Measurements from ENCODE around the gene TAS1R2.

The TAS1R2 gene

DNA sequence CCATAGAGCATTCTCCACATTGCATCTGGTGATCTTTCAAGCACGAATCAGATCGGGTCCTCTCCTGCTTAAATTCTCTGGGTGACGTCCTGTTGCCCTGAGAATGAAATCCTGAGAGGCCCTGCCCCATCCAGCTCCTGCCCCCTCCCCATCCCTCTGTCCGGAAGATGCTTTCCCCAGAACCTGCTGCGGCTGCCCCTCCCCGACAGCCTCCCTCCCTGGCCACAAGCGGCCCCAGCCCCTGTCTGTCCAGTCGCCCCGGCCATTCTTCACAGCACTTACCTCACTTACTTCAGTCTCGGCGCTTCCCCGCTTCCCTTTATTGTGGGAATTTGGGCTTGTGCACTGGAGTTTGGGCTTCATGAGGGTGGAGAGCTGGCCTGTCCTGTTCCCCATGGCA, 40.3 kb downstream of the TAS1R2 start:
- DNase-seq, result no peak

DNA sequence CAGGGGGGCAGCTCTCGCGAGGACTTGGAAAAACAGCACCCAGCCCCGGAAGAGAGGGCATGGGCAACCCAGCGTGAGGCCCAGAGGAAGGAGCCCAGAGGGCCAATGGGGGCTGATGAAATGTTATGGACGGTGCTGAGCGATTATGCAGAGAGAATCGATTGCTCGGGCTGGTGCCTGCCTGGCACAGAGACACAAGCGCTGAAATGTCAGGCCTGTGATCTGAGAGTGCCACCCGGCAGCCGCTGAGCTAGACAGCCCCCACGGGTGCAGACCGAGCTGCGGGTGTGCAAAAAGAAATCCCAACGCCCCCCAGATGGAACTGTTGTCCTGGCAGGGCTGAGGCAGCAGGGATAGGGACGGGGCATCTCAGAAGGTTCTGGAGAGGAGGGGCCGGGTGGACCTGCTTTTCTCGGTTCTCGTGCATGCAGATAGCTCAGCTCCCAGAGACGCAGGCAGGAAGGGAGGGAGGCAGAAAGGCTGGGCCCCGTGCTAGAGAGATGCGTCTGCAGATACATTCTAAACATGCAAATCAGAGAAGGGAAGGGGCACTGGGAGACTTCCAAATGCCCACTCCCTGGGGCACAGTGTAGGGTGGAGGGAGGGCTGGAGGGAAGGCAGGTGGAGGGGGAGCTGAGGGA, 41.5 kb downstream of the TAS1R2 start:
- no peak for DNase-seq

DNA sequence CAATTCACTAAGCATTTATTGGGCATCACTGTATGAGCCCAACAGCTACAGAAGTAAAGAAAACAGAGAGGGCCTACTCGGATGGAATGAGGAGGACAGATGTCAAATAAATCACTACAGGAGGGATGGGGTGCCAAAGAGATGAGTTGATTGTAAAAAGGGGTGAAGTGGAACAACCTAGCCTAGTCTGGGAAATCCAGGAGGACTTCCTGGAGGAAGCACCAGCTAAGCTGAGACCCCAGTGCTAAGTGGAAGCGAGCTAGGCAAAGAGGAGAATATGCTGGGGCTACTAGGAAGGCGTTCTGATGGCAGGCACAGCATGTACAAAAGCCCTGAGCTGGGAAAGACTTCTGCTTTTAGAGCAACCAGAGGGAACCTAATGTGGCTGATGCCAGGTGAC, 42.1 kb downstream of the TAS1R2 start:
- no peak for DNase-seq

DNA sequence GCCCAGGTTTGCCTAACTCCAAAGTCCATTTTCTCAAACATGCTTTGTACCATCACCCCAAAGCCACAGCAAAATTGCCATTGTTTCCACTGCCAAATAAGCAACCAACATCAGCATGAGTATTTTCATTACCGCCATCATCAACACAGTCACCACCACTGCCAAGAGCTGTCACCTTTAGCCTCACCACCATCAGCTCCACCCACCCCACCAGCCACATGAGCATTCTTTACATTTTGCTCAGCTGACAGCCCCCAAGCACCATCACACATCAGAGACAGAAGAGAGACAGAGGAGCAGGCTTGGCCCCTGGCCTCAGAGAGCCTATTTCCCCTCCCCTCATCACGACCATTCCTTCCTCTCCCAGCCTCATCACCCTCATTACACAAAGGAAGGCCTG, 42.7 kb downstream of the TAS1R2 start:
- no peak for DNase-seq

DNA sequence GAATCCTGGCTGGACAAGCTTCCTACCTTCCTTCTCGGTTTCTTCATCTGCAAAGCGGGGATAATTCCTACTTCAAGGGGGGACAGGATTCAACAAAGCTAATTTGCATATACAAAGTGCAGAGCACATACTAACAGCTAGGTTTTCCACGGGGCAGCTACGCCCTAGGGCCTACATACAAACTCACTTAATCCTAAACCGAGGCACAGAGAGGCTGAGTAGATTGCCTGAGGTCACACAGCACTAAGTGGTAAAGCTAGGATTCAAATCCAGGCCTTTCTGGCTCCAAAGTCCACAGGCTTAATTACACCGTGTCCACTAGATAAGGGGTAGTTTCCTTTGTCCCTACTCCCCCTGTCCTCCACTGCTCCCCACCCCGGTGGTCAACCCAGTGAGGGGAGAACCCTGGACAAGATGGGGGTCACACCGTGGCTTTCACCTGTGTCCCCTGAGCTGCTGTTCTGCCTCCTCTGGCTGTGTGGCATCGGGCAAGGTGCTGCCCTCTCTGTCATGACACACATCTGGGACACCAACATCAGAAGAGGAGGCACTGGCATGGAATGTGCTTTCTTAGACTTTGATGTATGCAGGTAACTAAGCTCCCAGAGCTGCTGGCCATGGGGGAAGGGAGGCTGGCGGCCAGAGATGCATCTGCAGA, 44.5 kb downstream of the TAS1R2 start:
- DNase-seq, result no peak

DNA sequence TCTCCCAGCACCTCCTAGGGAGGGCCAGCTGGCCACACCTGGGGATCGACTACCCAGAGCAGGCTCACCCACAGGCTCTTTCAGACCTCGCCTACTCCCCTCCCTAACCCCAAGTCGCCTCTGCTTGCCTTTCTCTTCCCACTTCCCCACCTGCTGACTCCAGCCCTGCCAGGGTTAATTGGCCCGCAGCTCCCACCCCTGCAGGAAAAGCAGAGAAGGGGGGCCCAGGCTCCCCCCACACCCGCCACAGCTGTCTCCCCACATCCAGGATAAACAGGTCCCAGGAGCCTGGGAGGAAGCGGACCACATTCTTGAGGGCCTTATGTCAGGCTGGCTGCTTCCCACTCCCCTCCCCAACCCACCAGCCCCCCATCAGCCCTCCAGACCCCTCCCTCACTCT, 45.0 kb downstream of the TAS1R2 start:
- no peak for DNase-seq

DNA sequence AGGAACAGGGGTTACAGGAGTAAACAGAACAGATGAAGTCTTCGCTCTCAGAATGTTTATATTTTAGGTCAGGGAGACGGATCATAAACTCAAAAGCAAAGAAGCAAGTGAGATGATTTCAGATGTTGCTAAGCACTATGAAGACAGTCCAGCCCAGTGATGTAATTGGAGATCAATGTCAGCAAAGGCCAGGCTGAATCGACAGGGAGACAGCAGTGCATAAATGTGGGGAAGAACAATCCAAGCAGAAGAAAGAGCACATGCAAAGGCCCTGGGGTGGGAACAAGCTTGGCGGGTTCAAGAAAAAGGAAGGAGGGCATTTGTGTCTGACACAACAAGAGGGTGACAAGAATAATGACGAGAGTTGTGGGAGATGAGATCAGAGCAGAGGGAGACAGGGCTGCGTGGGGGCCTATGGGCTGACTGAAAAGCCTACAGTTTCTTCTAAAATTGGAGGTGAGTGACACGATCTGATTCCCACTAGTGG, 47.0 kb downstream of the TAS1R2 start:
- DNase-seq, result no peak

DNA sequence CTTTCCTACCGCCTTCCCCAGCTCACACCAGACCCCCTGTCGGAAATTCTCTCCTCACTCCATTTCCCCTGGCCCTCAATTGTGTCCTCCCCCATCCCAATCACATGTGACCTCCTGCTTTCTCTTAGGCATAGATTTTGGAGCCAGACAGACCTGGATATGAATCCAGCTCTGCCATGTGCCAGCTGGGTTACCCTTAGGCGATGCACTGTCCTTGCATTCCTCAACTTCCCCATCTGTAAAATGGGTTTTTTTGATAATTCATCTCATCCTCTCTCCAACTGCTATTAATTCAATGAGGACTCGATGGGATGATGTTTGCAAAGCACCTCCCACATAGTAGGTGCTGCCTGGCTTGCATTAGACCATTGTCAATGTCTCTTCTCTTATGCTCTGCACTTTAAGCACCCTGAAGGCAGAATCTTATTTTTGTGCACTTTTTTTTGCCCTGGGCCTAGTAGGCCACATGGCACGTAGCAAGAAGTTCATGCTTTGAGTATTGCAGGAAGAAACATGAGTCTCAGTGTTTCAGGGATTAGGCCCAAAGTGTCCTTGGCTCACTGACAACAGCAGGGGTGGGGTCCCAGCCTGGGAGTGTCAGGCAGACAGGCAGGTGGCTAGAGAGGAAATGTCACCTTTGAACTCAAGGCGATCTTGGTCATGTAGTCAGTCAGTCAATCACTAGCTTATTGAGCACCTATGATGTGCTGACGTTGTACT, 47.6 kb downstream of the TAS1R2 start:
- no peak for DNase-seq

DNA sequence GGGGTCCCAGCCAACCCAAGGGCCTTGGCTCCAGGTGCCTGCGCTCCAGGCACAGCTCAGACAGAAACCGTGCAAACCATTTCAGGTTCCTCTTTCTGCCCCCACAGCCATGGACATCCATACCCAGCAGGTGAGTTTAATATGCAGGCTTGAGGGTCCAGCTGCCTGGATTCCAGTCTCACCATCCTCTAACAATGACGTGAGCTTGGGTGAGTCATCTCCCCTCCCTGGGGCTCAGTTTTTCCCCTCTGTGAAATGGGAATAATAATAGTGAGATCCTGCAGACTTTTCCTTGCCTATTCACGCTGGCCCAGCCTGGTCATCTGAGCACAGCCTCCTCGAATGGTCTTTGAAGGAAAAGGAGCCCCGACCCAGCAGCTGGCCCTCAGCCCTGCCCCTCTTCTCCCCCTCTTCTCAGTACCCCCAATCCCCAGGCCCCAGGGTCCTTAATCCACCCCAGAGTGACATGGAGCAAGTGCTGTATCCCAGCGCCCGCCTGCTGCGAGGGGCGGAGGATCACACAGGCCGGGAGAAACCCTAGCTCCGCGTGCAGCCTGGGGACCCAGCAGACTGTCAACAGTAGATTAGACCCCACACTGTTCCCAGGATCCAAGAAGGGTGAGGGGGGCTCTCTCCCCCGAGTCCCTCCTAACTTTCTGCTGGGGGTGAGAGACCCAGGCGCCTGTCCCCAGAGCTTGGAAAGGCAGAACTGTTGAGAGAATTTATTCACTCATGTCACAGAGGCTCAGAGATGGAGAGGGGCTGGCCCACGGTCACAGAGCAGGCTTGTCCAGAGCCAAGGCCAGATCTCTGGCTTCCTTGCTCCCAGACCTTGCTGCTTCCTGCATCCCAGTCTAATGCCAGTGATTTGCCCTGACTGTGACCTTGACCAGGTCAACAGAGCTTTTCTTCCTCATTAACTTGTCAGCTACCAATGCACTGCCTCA, 49.2 kb downstream of the TAS1R2 start:
- DNase-seq, result no peak

DNA sequence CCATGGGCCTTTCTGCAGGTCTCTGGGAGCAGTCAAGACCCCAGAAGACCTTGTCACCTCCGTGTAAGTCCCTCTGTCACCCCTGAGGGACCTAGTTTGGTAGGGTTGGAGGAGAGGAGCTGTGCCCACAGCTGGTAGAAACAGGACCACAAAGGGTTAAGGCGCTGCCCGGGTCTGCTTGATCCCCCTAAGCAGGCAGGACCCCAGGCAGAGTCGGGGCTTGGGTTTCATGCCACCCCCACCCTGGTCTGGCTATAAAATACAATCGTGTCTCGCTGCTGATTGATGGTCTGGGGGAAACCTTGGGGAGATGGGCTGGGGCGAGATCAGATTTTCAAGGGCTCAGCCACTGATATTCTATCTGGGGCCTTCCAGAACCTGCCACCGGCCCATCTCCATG, 50.9 kb downstream of the TAS1R2 start:
- no peak for DNase-seq

DNA sequence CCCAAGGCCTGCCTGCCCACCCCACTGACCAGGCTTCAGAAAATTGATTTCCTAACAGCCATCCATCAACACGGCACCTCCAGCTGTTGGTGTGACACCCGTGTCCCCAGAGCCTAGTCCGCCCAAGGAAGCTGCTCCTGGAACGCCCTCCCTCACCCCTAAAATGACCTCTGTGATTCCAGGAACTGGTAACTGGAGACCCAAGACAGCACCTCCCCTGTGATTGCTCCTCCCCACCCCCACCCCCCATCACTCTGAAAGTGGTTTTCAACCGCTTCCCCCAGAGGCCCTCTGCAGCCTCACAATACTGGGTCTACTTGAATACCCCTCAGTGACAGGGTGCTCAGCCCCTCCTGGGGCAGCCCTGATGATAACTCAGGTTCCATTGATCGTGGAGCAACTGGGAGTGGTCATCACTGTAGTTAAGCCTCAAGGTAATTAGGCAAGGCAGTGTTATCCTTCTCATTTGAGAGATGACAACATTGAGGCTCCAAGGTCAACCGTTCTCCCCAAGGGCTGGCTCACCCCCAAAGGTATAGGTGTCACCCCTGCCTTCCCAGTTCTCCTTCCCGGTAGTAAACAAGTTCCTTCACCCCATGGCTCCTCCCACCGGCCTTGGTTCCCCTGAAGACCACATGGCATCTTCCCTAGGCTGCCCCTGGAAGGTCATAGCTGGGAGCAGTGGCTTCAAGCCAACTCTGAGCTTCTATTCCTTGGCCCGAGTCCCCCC, 52.0 kb downstream of the TAS1R2 start:
- DNase-seq, result no peak

DNA sequence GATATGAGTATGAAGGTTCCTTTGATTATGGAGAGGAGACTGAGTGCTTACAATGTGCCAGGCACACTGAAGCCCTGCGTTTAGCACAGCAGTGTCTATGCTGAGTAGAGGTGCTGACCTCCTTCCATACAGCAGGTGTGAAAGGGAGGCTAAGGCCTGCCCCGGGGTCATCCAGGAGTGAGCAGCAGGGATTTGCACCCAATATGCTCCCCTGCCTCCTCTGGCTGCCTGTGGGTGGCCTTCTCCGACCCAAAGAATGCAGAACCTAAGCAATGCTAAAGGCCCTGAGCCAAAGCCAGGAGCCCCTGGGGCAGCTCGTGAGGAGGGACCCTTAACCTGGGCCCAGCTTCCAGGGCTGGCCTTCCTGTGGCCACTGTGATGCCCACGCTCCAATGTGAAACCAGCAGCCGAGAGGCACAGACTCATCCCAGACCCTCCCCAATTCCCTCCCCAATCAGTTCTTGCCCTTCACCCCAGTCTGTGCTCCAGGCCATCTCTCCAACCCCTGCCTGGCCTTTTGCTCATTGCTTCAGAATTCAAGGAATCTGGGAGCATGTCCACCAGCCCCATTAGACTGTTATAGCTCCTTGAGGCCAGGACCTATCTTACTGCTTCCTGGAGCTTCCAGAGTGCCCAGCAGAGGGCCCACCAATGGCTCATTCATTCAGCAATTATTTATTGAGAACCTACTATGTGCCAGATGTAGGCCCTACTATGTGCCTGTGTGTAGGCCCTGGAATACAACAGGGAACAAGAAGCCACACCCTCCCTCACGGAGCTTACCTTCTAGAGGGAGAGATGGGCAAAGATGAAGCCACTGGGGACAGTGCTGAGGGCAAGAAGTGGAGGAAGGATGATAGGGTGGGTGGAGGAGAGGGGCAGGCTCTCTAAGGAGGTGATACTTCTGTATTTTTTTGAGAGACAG, 53.3 kb downstream of the TAS1R2 start:
- DNase-seq, result peak in 1 of 2 experiments; percentile 32

DNA sequence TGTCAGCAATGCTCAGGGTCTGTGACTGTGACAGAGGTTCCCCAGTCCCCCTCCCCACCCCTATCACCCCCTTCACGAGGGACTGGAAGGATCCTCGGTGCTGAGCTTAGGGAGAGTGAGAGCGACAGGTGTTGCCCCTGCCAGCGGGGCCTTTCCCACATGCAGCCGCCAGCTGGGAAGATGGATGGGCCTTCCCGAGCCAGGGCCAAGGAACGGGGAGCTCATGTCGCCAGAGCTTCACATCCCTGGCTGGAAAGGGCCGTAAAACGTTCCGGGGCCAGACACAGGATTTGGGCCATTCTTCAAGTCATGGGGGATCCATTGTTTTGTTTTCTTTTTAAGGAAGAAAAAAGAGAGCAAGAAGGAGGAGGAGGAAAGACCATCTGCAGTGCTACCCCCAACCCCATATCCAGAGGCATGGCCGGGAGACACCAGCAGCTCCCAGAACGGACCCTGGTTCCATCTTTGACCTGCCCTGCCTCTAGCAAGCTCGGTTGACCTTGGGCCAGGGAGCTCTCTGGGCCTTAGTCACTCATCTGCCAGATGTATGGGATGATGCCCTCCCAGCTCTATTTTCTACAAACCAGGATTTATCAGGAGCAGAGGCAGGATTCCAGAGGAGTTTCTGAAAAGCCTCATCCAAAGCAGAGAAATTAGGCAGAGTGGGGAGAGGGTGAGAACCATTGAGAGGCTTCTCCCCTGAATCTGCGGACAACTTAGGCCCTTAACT, 54.1 kb downstream of the TAS1R2 start:
- DNase-seq, result no peak

DNA sequence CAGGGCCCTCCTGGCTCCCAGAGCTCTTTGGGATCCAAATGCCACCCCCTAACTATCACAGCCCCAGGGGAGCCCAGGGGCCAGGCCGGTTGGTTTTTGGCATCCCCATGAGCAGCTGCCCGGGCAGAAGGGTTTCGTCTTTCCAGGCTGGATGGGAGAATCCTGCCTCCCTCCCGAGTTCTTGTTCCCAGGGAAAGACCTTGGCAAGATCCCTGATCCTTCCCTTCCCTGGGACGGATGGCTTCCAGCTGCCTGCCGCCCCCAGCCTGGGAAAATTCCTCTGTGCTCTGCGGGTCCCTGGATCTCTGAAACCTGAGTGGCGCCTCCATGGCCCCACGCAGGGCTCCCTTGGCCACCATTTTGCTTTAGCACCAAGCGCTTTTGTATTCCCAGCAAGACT, 55.6 kb downstream of the TAS1R2 start:
- DNase-seq, result no peak

DNA sequence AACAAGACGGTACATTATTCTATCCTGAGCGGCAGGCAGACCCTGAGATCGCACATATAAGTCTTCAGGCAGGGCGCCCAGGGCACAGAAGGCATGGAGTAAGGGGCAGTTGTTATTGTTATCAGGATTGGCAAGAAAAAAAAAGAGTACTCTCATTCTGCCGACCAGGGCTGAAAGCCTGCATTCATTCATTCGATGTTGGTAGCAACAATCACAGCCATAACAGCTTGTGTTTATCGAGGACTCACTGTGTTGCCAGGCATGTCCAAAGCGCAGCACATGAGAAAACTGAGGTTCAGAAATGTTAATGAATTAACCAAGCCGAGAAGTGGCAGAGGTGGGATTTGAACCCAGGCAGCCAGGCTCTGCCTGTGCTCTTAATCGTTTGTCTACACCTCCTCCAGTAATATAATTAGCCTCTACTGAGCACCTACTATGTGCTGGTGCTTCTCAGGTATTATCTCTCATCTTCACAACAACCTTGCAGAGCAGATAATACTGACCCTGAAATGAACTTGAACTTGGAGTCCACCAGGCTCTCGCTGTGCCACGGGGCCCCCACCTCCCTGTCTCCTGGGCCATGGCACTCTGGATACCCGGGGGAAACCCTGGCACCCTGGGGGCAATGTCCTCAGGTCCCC, 56.2 kb downstream of the TAS1R2 start:
- no peak for DNase-seq

DNA sequence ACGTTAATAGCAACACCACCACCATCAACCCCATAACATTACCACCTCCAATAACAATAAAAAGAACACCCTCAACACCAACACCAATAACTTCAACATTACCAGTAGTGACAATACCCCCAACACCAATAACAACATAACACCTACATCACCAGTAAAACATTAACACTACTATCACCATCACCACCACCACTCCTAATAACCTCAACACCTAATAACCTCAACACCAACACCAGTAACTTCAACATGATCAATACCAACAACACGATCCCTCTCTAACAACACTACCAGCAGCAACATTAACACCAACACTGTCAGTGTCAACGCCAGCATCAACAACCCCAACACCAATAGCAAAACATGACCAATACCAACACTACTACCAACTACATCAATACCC, 57.2 kb downstream of the TAS1R2 start:
- no peak for DNase-seq

DNA sequence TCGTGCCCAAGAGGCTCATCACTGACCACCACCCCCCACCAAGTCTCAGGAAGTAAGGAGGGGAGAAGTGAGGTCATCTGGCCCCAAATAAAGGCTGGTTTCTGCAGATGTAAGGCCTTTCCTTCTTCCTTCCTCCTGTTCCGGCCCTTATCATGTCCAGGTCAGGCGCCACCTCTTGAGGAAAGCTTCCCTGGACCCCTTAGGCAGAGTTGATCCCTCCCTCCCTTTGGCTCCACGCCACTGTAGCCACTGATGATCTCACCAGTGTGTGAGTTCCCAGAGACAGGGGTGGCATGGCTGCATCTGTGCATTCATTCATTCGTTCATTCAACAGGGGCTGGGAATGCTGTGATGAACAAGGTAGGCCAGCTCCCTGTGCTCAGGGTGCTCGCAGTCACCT, 59.2 kb downstream of the TAS1R2 start:
- DNase-seq, result no peak

DNA sequence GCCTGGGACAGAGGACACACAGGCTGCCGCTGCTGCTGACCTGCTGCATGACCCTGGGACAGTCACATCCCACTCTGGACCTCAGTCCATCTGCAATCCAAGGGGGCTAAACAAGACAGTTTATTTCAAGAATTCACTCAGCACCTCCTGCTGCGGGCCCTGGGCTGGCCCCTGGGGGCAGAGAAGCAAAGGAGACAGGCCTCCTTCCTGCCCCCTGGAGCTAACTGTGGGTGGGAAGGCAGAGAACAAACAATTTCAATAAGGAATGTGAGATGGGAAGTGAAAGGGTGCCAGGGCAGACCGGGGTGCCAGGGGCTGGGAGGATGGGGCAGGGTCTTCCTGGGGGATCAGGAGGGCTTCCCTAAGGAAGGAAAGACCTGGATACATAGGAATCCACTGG, 60.0 kb downstream of the TAS1R2 start:
- DNase-seq, result no peak

DNA sequence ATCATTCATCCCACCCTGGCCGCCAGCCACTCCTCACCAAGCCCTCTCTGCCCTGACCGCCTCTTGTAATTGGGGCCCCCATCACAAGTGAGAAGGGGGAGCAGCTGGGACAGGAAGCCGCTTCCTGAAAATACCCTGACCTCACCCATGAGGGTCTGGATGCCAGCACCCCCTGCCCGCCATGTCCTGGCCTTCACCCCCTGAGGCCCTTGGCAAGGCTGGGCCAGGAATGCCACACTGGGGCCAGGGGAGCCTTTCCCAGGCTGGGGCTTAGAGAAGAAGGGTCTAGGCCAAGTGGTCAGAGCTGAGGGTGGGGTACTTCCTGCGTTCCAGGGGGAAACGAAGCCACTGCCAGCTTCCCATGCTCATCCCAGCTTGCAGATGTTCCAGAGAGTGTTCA, 60.5 kb downstream of the TAS1R2 start:
- DNase-seq, result no peak

DNA sequence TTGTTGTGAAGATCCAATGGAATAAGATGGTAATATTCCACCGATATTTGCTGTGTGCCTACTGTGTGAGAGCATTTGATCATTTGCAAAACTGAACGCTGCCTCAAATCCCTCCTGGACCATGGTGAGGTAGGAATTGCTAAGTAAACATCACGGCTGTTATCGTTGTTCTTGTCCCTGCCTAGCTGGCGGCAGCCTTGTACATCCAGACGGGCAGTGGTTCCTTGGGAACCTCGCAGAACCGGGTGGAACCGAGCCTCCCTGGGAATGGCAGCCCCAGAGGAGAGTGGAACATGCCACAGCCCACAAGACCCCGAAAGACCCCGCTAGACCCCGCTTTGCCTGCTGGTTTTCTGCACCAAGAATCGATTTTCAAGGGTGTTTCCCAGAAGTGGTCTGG, 60.9 kb downstream of the TAS1R2 start:
- no peak for DNase-seq
